Measurements from ENCODE around the gene LPIN2.
A peak's percentile ranks its signal among the peaks of the same experiment; 100 is the strongest.

- TF ChIP-seq, protein P1, sequence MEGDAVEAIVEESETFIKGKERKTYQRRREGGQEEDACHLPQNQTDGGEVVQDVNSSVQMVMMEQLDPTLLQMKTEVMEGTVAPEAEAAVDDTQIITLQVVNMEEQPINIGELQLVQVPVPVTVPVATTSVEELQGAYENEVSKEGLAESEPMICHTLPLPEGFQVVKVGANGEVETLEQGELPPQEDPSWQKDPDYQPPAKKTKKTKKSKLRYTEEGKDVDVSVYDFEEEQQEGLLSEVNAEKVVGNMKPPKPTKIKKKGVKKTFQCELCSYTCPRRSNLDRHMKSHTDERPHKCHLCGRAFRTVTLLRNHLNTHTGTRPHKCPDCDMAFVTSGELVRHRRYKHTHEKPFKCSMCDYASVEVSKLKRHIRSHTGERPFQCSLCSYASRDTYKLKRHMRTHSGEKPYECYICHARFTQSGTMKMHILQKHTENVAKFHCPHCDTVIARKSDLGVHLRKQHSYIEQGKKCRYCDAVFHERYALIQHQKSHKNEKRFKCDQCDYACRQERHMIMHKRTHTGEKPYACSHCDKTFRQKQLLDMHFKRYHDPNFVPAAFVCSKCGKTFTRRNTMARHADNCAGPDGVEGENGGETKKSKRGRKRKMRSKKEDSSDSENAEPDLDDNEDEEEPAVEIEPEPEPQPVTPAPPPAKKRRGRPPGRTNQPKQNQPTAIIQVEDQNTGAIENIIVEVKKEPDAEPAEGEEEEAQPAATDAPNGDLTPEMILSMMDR (IDR thresholded peaks at IDR 0.05): no peak
- no peak for TF ChIP-seq POLR2A (IDR thresholded peaks at IDR 0.05)
- TF ChIP-seq POLR2AphosphoS5 (IDR thresholded peaks at IDR 0.05): peak; percentile 1
Measured at GRCh38 chr18:2997846-2998564, 14.9 kb downstream of the LPIN2 start.
